Measurements from ENCODE around the gene FBRS. TPM values are rescaled to one million over a fixed set of nuclear protein-coding genes. Genes with fewer than 3 reads are reported as not detected.

FBRS gene
- total and polyA plus RNA-seq, 2 of the 8 experiments (the other 6 are each of a cell fraction or from before 2014, with no cell fraction given): 2.4 to 13.9 TPM

DNA sequence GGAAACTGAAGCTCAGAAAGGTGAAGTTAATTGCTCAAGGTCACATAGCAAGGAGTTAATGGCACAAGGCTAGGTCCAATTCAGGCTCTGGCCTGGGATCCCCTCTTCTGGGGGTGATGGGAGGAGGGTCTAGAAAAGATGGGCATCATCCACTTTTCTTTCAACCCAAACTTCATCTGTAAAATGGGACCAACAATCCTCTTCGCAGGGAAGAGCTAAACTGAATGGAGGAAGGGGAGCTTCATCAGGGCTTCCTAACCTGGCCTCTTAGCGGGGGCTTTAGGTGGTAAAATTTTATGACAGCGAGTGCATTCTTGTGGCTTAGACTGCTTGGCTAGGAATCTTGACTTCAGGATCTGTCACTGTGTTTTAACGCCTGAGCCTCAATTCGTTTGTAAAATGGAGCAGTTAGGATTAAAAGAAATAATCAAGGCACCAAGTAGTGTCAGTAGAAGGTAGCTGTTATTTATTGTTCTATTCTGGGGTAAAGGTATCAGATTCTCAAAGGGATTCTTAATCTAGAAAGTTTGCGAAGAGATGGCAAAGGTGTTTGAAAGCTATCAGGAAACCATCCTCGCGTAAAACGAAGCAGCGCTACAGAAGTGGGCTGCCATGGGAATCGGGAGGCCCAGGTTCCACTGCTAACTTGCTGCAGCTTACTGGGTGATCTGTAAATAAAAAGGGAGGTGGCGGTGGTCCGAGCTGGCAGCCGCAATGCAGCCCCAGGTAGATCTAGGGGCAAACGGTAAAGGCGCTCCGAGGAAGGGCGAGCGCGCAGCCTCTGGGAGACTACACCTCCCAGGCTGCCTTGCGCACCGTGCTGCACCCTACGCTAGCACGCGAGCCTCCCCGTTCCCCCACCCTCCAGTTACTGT lies 39.3 kb downstream of the FBRS start:
- CTCF ChIA-PET (ENCODE audit: partially characterized antibody): interaction anchor here (0.6 to 6.6 kb wide), 9 partner anchors 11 to 572 kb away, joined by 3 to 48 read pairs (median 3); partner anchors contain the start of genes FBRS and PRR14
- H3K23ac ChIP-seq (ENCODE audit: insufficient read length): no peak overlapping the region
- no peak overlapping the region; the same call in 1 of the 2 replicates for H2BK5ac ChIP-seq (ENCODE audit: low read depth, low read length)
- no peak overlapping the region for H2BK20ac ChIP-seq (ENCODE audit: low read length)
- POLR2A ChIA-PET (ENCODE audit: partially characterized antibody): interaction anchor here (0.7 to 4.1 kb wide), 14 partner anchors 11 to 184 kb away, joined by 3 to 21 read pairs (median 5); partner anchors contain the start of genes FBRS, PHKG2 and ZNF785
- no peak overlapping the region for H2BK120ac ChIP-seq (replicated peaks; ENCODE audit: low read depth, low read length)
- H2AK5ac ChIP-seq (ENCODE audit: low read depth, low read length): no peak overlapping the region
- peaks cover 5% of the 10 kb centered on the region for H3K23me2 ChIP-seq (ENCODE audit: low read depth, low read length)
- H3K4me3 ChIP-seq (ENCODE audit: extremely low read depth in 1 of 4, insufficient read depth in 2 of 4, low read depth in 3 of 4, low read length in 4 of 4): peak overlapping the region; percentile 40 to 97 (median 79)
- no peak overlapping the region for H4K91ac ChIP-seq (replicated peaks; ENCODE audit: insufficient read length, low read length)
- H4K5ac ChIP-seq (ENCODE audit: insufficient read length, low read depth, low read length): no peak overlapping the region
- H3K9ac ChIP-seq (replicated peaks in 1 of 4; ENCODE audit: extremely low read depth in 1 of 4, low read depth in 3 of 4, low read length in 3 of 4): peak overlapping the region in 2 of 4 experiments; percentile 99; a peak in 5 of 7 replicates
- no peak overlapping the region for H2AFZ ChIP-seq (ENCODE audit: low read length)
- H3K14ac ChIP-seq (ENCODE audit: insufficient read length): no peak overlapping the region
- H2BK15ac ChIP-seq (ENCODE audit: low read length): no peak overlapping the region
- H3K9me3 ChIP-seq (ENCODE audit: insufficient read depth in 2 of 2, low read depth in 1 of 2, low read length in 1 of 2): no peaks in the 10 kb centered on the region
- DNase-seq (ENCODE audit: low read depth in 1 of 2, low spot score in 2 of 2) (peak in 1 of 2 experiments; percentile 93), FAIRE-seq (no peak)
- H4K8ac ChIP-seq (ENCODE audit: extremely low read depth, insufficient read depth, low read length): no peak overlapping the region
- no peak overlapping the region for H3K56ac ChIP-seq (replicated peaks; ENCODE audit: insufficient read length, low read depth, low read length)
- no peak overlapping the region; the same call in 1 of the 2 replicates for H2BK12ac ChIP-seq (ENCODE audit: low read depth, low read length)
- peaks cover 8 to 18% (median 10%) of the 10 kb centered on the region in 4 experiments; a peak in 7 of 8 replicates for H3K36me3 ChIP-seq (ENCODE audit: control insufficient read depth in 2 of 4, insufficient read depth in 4 of 4, low read length in 3 of 4)
- peaks cover 6% of the 10 kb centered on the region; the same call in 1 of the 2 replicates for H3K79me1 ChIP-seq (ENCODE audit: low read depth, low read length)
- peaks cover 20 to 45% (median 34%) of the 10 kb centered on the region in 4 experiments for H3K27me3 ChIP-seq (replicated peaks in 1 of 4; ENCODE audit: control insufficient read depth in 3 of 4, extremely low read depth in 1 of 4, insufficient read depth in 3 of 4, low read length in 3 of 4)
- H3K4me2 ChIP-seq (ENCODE audit: insufficient read depth in 1 of 2, low read depth in 2 of 2, low read length in 2 of 2): peak overlapping the region; percentile 76 to 77
- no peak overlapping the region for H3K18ac ChIP-seq (ENCODE audit: extremely low read depth, low read length)
- H3K27ac ChIP-seq (ENCODE audit: low read depth, low read length): peak overlapping the region; percentile 100; the same call in 1 of the 2 replicates
- no peak overlapping the region for H3K4ac ChIP-seq (replicated peaks; ENCODE audit: insufficient read length, low read depth, low read length)
- peaks cover 0 to 27% of the 10 kb centered on the region in 2 experiments; a peak in 3 of 4 replicates for H3K79me2 ChIP-seq (ENCODE audit: control insufficient read depth in 1 of 2, insufficient read depth in 2 of 2, low read length in 2 of 2)
- H3K4me1 ChIP-seq (replicated peaks in 1 of 4; ENCODE audit: control insufficient read depth in 3 of 4, insufficient read depth in 4 of 4, low read length in 3 of 4): peaks cover 0 to 4% (median 3%) of the 10 kb centered on the region in 4 experiments; a peak in 5 of 7 replicates
- WGBS, 2 experiments (ENCODE audit: extremely low coverage in 1 of 2, insufficient coverage in 1 of 2, insufficient read length in 1 of 2, insufficient replicate concordance in 2 of 2, low coverage in 1 of 2, low lambda C conversion rate in 2 of 2, missing lambda C conversion rate in 1 of 2): 22% methylated on average over 26 of the region's 26 CpGs; no CpG with 5 or more reads in 1 of the 2 experiments
- peaks cover 7 to 20% of the 10 kb centered on the region in 2 experiments for H4K20me1 ChIP-seq (replicated peaks in 1 of 2; ENCODE audit: control insufficient read depth in 1 of 2, insufficient read depth in 2 of 2, low read length in 2 of 2)
- TF ChIP-seq RBBP5 (IDR thresholded peaks at IDR 0.05; ENCODE audit: borderline replicate concordance, low read depth, low read length) (no peak), KDM5A (IDR thresholded peaks at IDR 0.05; ENCODE audit: low read length) (no peak), BRCA1 (IDR thresholded peaks at IDR 0.05; ENCODE audit: low read depth, low read length) (peak; percentile 96; the same call in 1 of the 2 replicates), JUND (IDR thresholded peaks at IDR 0.05; ENCODE audit: low read length) (no peak), NRF1 (IDR thresholded peaks at IDR 0.05; ENCODE audit: low read depth, low read length) (0 out of 2 replicates have a peak, but pooled peaks have one; percentile 18)
- TF ChIP-seq, protein P1, sequence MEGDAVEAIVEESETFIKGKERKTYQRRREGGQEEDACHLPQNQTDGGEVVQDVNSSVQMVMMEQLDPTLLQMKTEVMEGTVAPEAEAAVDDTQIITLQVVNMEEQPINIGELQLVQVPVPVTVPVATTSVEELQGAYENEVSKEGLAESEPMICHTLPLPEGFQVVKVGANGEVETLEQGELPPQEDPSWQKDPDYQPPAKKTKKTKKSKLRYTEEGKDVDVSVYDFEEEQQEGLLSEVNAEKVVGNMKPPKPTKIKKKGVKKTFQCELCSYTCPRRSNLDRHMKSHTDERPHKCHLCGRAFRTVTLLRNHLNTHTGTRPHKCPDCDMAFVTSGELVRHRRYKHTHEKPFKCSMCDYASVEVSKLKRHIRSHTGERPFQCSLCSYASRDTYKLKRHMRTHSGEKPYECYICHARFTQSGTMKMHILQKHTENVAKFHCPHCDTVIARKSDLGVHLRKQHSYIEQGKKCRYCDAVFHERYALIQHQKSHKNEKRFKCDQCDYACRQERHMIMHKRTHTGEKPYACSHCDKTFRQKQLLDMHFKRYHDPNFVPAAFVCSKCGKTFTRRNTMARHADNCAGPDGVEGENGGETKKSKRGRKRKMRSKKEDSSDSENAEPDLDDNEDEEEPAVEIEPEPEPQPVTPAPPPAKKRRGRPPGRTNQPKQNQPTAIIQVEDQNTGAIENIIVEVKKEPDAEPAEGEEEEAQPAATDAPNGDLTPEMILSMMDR (IDR thresholded peaks at IDR 0.05; ENCODE audit: control extremely low read depth in 1 of 3, insufficient read depth in 1 of 3, low read depth in 1 of 3, low read length in 3 of 3): no peak
- TF ChIP-seq, protein P2, sequence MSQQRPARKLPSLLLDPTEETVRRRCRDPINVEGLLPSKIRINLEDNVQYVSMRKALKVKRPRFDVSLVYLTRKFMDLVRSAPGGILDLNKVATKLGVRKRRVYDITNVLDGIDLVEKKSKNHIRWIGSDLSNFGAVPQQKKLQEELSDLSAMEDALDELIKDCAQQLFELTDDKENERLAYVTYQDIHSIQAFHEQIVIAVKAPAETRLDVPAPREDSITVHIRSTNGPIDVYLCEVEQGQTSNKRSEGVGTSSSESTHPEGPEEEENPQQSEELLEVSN (IDR thresholded peaks at IDR 0.05): no peak
